SU-DHL-6 (cell line): ENCODE data around the gene NEDD4.

Experiments used
- CTCF ChIP-seq: fragments of 200-600 bp; sonication (generic); IDR thresholded peaks from one replicate; pipeline ENCODE4 v1.5.1; 2017; ENCODE audit warnings: antibody characterized with exemption, mild to moderate bottlenecking, low read length, moderate library complexity; ENCODE audit not compliant: insufficient read depth, poor library complexity, severe bottlenecking
- EZH2phosphoT487 ChIP-seq: fragments of 200-600 bp; sonication (generic), shearing (Covaris generic); conservative IDR thresholded peaks from 2 replicates; pipeline ENCODE4 v1.6.1; 2018; ENCODE audit warnings: mild to moderate bottlenecking, antibody characterized with exemption, low read length, moderate library complexity, mixed read lengths

GRCh38 chr15:55989383-55989782 lies 4.0 kb downstream of the NEDD4 start:
- TF ChIP-seq CTCF (no peak), EZH2phosphoT487 (no peak)
